Parathyroid adenoma (tissue), 2 donors: Measurements from ENCODE around the gene MAP1LC3B2.

ENCODE experiments used
- H2AFZ ChIP-seq: fragments of 300-600 bp; sonication (generic); one replicate; pipeline ENCODE4 v1.7.0; 2017; ENCODE audit warnings: antibody characterized with exemption, mild to moderate bottlenecking
- H3K27ac ChIP-seq: fragments of 300-600 bp; sonication (generic); one replicate; pipeline ENCODE4 v1.7.0; 2017
- H3K27me3 ChIP-seq: fragments of 300-600 bp; sonication (generic); one replicate; pipeline ENCODE4 v1.7.0; 2017; ENCODE audit warnings: low read length; ENCODE audit not compliant: control insufficient read depth, insufficient read depth
- H3K36me3 ChIP-seq: fragments of 300-600 bp; sonication (generic); one replicate; pipeline ENCODE4 v1.7.0; 2017; ENCODE audit warnings: low read length; ENCODE audit not compliant: control insufficient read depth, insufficient read depth
- H3K4me1 ChIP-seq: fragments of 300-600 bp; sonication (generic); one replicate; pipeline ENCODE4 v1.7.0; 2017; ENCODE audit warnings: control low read depth
- H3K4me2 ChIP-seq: fragments of 300-600 bp; sonication (generic); one replicate; pipeline ENCODE4 v1.7.0; 2017; ENCODE audit warnings: low read length
- H3K4me3 ChIP-seq: fragments of 300-600 bp; sonication (generic); one replicate; pipeline ENCODE4 v1.7.0; 2017; ENCODE audit warnings: low read depth, low read length
- H3K79me2 ChIP-seq: fragments of 300-600 bp; sonication (generic); one replicate; pipeline ENCODE4 v1.7.0; 2017; ENCODE audit warnings: control low read depth
- H3K9ac ChIP-seq: fragments of 300-600 bp; sonication (generic); one replicate; pipeline ENCODE4 v1.7.0; 2017; ENCODE audit warnings: mild to moderate bottlenecking
- H3K9me3 ChIP-seq: fragments of 300-600 bp; sonication (generic); one replicate; pipeline ENCODE4 v1.7.0; 2017; ENCODE audit warnings: low read length; ENCODE audit not compliant: control insufficient read depth
- CTCF ChIP-seq: fragments of 300-600 bp; sonication (generic); IDR thresholded peaks from one replicate; pipeline ENCODE4 v1.7.0; 2017; ENCODE audit warnings: antibody characterized with exemption, mild to moderate bottlenecking
- donor health status: primary hyperparathyroidism.

Gene MAP1LC3B2

DNA sequence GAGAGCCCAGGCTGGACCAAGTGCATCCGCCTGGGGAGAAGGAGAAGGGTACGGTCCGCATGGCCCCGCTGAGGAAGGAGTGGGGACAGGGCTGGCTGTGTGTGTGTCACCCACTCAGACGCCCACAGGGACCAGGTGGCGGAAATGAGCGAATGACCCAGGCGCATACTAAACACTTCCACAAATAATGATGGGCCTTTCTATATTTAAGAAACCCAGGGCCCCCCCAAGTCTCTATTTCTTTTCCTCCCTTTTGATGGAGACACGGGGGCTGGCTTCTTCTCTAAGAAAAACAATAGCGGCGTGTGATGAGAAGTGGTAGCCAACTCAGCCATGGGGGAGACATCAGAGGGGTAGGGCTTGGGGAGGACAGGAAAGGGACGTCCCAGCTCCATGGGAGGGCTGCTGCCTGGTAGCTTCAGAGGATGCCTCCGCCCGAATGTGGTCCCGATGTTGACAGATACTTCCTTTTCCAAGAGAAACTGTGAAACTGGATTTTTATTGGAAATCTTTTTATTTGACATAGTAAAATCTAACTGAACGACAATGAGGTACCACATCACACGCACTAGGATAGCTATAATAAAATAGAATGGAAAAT lies 6.3 kb upstream of the MAP1LC3B2 start:
- Histone ChIP-seq H3K27ac (no peak overlapping the region), H3K27me3 (no peaks in the 10 kb centered on the region), H3K9me3 (no peaks in the 10 kb centered on the region), H3K4me2 (no peak overlapping the region), H3K9ac (no peak overlapping the region), H3K4me1 (no peaks in the 10 kb centered on the region), H3K36me3 (no peaks in the 10 kb centered on the region), H3K4me3 (no peak overlapping the region), H3K79me2 (no peaks in the 10 kb centered on the region), H2AFZ (no peak overlapping the region)
- TF ChIP-seq CTCF, result no peak

- no peaks in the 10 kb centered on the region for H3K36me3 ChIP-seq
- no peak overlapping the region for H3K4me2 ChIP-seq
- H3K4me1 ChIP-seq, result no peaks in the 10 kb centered on the region
Observed at GRCh38 chr12:116556356-116556952, 2.7 kb upstream of the MAP1LC3B2 start.

GRCh38 chr12:116556964-116557698 lies 2.0 kb upstream of the MAP1LC3B2 start:
- no peaks in the 10 kb centered on the region for H3K36me3 ChIP-seq
- no peak overlapping the region for H3K4me2 ChIP-seq
- H2AFZ ChIP-seq, result no peak overlapping the region
- no peaks in the 10 kb centered on the region for H3K79me2 ChIP-seq
- no peaks in the 10 kb centered on the region for H3K4me1 ChIP-seq
- no peaks in the 10 kb centered on the region for H3K9me3 ChIP-seq
- H3K27ac ChIP-seq, result no peak overlapping the region
- H3K4me3 ChIP-seq, result no peak overlapping the region
- TF ChIP-seq CTCF, result no peak
- no peak overlapping the region for H3K9ac ChIP-seq
- H3K27me3 ChIP-seq, result no peaks in the 10 kb centered on the region

More at GRCh38 chr12:116556356-116556952, 2.7 kb upstream of the MAP1LC3B2 start:
- Histone ChIP-seq H3K4me3 (no peak overlapping the region), H3K27ac (no peak overlapping the region), H3K9me3 (no peaks in the 10 kb centered on the region), H3K79me2 (no peaks in the 10 kb centered on the region), H2AFZ (no peak overlapping the region), H3K27me3 (no peaks in the 10 kb centered on the region), H3K9ac (no peak overlapping the region)
- no peak for TF ChIP-seq CTCF

GRCh38 chr12:116558280-116559161 lies 660 bp upstream of the MAP1LC3B2 start:
- H3K9me3 ChIP-seq, result no peaks in the 10 kb centered on the region
- H3K4me3 ChIP-seq, result no peak overlapping the region
- H3K9ac ChIP-seq, result no peak overlapping the region
- H3K27ac ChIP-seq, result no peak overlapping the region
- no peaks in the 10 kb centered on the region for H3K36me3 ChIP-seq
- H3K4me2 ChIP-seq, result no peak overlapping the region
- H3K27me3 ChIP-seq, result no peaks in the 10 kb centered on the region
- TF ChIP-seq CTCF, result no peak
- no peaks in the 10 kb centered on the region for H3K4me1 ChIP-seq
- H2AFZ ChIP-seq, result no peak overlapping the region
- no peaks in the 10 kb centered on the region for H3K79me2 ChIP-seq
